GM12878 (cell line): Measurements from ENCODE around the gene SEC16B. TPM values are rescaled to one million over a fixed set of nuclear protein-coding genes. Genes with fewer than 3 reads are reported as not detected.

Experiments
- CBFB ChIP-seq: IDR thresholded peaks from 2 replicates; pipeline ENCODE4 v1.6.1; 2016; ENCODE audit warnings: antibody characterized with exemption, low read depth
- ELK1 ChIP-seq: IDR thresholded peaks from 2 replicates; pipeline ENCODE4 v1.6.1; 2012; ENCODE audit warnings: low read depth, low read length, improper control_type of control experiment
- HDAC2 ChIP-seq: fragments of 200-600 bp; sonication (generic); IDR thresholded peaks from 2 replicates; pipeline ENCODE4 v1.6.1; 2017
- PKNOX1 ChIP-seq: fragments of 450-650 bp; IDR thresholded peaks from 2 replicates; pipeline ENCODE4 v1.6.1; 2016; ENCODE audit warnings: mild to moderate bottlenecking
- REST ChIP-seq: IDR thresholded peaks from 2 replicates; pipeline ENCODE4 v1.6.1; 2012; ENCODE audit warnings: mild to moderate bottlenecking, low read depth, low read length
- SIN3A ChIP-seq: IDR thresholded peaks from 2 replicates; pipeline ENCODE4 v1.6.1; 2012; ENCODE audit warnings: low read depth, low read length, improper control_type of control experiment
- SKIL ChIP-seq: fragments of 450-650 bp; IDR thresholded peaks from 2 replicates; pipeline ENCODE4 v1.6.1; 2017; ENCODE audit warnings: mild to moderate bottlenecking, low read depth, inconsistent platforms; ENCODE audit not compliant: poor library complexity, severe bottlenecking
- ZZZ3 ChIP-seq: IDR thresholded peaks from 2 replicates; pipeline ENCODE4 v1.6.1; 2011; ENCODE audit warnings: low read depth; ENCODE audit not compliant: control insufficient read depth, insufficient read length
- polyA plus RNA-seq, 11 experiments: library from polyadenylated mRNA; depleted of rRNA in 4 of 11; unstranded in 6 of 11; stranded (reverse) in 5 of 11; fragments of >200 nt; fragmentation: Nextera tagmentation in 4 of 11; fragmentation: Illumina TruSeq in 1 of 11; extraction: Ambion mirVana in 4 of 11; extraction: Trizol in 1 of 11; gene quantifications; 1 replicate in 1 of 11; 2 replicates in 10 of 11; pipeline versions ENCODE4 v1.2.1 to v1.2.3, GENCODE V29; 2011 to 2016; ENCODE audit warnings: inconsistent platforms in 2 of 11, missing spikeins in 2 of 11, low read depth in 1 of 11
- total RNA-seq, 4 experiments: library from RNA; depleted of rRNA in 3 of 4; stranded (reverse); fragments of >200 nt in 3 of 4; fragmentation: Illumina TruSeq in 1 of 4; extraction: Trizol in 1 of 4; gene quantifications; 2 replicates each; pipeline versions ENCODE4 v1.2.1 to v1.2.3, GENCODE V29; 2013 to 2021

SEC16B gene
- total and polyA plus RNA-seq, 10 of the 15 experiments (the other 5 are each of a cell fraction or from before 2014, with no cell fraction given): 0.10 to 0.94 (median 0.17) TPM; not detected in 2

GRCh38 chr1:177935638-177936415, 34.0 kb downstream of the SEC16B start (continued):
- TF ChIP-seq REST: no peak
- TF ChIP-seq ZZZ3: no peak
- no peak for TF ChIP-seq CBFB
- TF ChIP-seq HDAC2: no peak
- TF ChIP-seq ELK1: no peak
- TF ChIP-seq PKNOX1: no peak
- no peak for TF ChIP-seq SIN3A
- no peak for TF ChIP-seq SKIL
